HuH-7 (cell line): Measurements from ENCODE around the gene DMPK.
"Not testable (repeated sequence)": the region's sequence is repeated elsewhere in the genome, so short reads cannot be mapped to it uniquely, and the experiment has no call there.

Source experiments
- DNase-seq: peaks from one replicate; pipeline ENCODE4 v3.0.0; 2011; ENCODE audit warnings: low spot score

Gene DMPK

DNA sequence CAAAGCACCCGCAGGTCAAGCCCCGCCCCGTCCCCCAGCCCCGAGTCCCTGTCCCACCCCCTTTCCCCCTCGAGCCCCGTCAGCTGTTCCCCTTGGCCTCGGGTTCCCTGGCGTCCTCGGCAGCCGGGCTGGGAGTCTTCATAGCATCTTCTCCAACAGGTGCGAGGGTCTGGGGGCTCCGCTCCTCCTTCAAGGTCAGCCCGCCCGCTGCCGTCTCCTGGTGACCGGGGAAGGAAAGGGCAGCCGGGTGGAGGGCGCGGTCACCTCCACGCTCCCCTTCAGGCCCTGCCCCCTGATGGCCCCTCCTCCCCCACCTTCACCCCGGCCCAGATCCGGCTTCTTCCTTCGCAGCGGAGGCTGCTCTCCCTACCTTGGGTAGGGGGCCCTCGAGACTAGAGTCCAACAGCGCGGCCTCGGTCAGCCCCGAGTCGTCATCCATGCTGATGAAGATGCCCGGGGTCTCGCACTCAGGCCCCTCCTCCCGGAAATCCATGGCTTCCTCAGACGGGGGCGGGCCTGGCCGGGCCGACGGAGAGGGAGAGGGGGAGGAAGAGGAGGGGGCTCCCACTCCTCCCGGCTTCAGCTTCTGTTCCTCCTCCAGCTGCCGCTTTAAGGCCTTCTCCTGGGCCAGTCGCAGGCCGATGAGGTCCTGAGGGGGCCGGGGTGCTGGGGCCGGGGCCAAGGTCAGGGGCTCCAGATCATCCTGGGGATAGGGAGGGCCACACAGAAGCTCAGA lies 33.4 kb upstream of the DMPK start:
- DNase-seq: no peak

DNA sequence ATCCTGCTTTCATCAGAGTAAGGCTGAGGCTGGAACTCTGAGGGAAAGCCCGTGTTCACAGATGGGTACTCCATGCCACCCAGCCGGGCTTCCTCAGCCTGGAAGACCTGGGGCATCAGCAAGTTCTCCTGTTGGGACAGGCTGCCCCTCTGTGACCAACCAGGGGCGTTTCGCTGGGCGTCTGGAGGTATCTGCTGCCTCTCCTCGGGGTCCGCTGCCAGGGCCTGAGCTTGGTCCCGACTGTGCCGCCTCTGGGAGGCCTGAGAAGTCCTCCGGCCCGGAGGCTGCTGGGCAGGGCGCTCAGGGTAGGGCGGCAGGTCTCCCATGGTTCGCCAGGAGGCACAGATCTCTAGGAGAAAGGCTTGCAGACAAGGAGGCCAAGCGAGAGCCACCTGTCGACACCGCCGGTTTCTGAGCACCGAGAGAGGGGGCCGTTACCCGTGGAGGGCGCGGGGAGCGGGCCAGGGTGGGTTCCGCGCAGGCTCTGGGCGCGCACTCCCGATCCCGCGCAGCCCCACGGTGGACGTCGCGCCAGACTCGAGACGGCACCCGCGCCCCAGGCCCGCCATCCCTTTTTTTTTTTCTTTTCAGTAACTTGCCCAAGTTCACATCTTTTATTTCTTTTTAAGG lies 32.7 kb upstream of the DMPK start, which contains the start of gene RSPH6A:
Gene RSPH6A, minus strand, starts transcription at position 458 of the 630 bp plus-strand sequence. Its CDS starts 132 bp downstream, at position 326.
- DNase-seq: no peak

DNA sequence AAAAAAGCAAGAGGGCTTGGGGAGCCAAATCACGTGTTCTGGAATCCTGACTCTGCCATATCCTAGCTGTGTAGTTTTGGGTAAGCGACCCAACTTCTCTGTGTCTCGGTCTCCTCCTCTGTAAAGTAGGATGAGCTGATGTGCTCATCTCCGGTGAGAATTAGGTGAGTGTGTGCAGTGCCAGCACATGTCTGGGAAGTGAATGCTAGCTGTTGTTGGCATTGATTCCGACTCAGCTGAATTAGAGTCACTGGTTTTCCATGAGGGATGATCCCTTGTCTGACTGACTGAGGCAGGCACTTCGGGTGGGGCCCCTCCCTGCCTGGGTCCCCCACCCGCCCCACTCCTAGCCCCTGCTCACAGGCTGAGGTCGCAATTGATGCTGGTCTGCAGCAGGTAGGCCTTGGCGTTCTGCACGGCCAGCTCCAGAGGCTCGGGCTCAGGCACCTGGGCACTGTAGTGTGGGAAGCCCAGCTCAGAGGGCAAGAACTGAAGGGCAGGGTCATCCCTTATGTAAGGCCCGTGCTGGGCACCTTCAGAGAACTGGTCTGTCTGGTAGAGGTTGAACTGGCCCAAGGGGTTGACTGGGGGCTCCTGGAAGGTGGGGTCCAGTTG lies 32.0 kb upstream of the DMPK start:
- no peak for DNase-seq

DNA sequence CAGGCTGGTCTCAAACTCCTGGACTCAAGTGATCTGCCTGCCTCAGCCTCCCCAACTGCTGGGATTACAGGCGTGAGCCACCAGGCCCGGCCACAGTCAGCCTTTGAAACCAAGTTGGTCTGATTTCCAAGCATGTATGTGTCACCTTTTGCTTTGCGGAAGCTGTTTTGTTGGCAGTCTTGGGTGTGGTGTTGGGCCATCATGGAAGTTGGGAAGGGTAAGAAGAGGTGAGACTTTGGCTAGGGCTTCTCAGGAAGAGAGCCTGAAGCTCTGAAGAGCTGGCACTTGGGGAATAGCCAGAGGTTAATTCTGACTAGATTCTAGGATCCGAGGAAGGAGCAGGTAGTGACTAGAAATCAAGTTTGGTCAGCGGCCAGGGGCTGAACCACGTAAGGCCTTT lies 30.0 kb upstream of the DMPK start:
- DNase-seq: no peak

DNA sequence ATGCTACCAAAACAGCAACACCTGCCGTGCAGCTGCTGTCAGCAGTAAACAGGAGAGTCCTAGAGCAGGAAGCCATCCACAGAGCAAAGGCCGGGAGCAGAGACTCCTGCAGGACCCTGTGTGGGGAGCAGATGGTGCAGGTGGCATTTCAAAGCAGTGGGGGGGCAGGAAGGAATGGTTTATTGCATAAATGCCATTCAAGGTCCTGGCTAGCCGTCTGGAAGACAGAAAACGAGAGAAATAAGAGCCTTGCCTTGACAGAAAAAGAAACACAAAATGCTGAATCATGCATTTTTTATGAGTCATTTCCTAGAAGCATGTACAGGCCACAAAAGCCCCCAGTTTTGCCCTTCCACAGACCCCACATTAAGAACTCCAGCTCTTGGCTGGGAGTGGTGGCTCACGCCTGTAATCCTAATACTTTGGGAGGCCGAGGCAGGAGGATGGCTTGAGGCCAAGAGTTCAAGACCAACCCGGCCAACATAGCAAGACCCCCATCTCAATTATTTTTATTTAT lies 27.4 kb upstream of the DMPK start:
- no peak for DNase-seq

DNA sequence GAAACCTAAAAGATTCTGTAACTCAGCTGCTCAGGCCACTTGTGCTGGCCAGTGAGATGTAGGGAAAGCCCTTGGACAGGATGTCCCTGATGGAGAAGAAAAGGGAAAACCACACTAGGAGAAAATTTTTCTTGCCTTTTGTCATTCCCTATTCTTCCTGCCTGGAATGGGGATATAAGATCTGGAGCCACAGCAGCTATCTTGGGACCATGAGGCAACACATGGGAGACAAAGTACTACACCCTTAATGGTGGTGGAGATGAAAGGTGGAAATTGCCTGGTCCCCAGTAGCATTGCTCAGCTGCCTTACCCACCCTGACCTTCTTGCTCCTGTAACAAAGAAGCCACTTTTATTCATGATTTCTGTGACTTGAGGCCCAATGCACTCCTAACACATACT lies 23.4 kb upstream of the DMPK start:
- no peak for DNase-seq

DNA sequence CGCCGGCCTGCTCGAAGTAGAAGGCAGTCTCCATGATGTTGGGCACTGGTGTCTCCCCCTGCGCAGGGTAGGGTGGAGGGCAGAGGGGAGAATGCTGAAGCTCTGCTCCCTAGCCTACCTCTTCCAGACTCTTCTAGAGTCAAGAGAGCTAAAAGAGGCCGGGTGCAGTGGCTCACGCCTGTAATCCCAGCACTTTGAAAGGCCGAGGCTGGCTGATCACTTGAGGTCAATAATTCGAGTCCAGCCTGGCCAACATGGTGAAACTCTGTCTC lies 22.6 kb upstream of the DMPK start:
- DNase-seq: no peak

DNA sequence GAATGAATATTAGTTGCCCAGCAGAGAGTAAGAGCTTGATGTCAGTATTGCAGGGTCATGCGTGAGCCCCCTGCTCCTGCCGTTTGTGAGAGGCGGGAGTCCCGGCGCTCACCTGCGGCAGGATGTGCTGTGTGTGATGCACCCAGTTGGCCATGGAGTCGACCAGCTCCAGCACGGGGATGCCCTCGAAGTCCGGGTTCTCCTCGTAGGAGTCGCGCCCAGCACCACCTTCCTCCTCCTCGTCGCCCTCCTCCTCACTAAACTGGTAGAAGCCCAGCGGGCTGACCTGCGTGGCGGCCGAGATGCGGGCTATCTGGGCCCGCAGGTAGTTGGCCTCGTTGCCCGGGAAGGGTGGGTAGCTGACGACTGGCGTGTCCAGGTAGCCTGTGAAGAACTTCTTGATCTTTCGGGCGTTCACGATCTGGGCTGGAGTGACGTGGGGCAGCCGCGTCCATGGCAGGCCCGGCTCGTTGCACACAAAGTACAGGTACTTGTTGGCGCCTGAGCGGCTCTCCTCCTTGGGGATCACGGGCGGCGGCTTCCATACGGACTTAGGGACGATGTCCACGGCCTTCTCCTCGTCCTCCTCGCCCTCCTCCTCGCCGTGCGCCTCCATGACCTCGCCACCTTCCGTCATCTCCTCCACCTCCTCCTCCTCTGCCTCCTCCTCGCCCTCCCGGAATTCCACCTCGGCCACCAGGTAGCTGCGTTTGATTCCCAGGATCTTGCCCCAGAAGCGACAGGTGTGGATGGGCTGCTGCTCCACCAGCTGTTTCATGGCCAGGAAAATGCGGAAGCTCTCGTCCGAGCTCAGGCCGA lies 22.1 kb upstream of the DMPK start:
- DNase-seq: no peak

DNA sequence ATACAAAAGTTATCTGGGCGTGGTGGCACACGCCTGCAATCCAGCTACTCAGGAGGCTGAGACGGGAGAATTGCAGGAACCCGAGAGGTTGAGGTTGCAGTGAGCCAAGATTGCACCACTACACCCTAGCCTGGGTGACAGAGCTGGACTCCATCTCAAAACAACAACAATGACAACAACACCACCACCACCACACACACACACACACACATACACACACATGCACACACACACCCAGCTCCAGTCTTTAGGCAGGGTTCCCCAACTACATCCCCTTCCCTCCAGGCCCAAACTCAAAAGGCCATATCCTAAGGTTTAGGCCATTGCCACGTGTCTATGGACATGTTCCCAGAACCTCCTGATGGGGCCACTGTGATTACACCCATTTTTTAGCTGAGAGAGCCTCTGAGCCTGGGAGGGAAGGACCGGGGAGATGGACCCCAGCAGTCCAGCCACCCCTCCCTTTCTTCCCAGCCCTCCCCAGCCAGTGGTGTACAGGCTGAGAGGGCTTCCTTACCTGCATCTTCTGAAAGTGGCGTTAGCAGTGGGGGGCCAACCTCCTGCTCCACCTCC lies 19.4 kb upstream of the DMPK start:
- no peak for DNase-seq

DNA sequence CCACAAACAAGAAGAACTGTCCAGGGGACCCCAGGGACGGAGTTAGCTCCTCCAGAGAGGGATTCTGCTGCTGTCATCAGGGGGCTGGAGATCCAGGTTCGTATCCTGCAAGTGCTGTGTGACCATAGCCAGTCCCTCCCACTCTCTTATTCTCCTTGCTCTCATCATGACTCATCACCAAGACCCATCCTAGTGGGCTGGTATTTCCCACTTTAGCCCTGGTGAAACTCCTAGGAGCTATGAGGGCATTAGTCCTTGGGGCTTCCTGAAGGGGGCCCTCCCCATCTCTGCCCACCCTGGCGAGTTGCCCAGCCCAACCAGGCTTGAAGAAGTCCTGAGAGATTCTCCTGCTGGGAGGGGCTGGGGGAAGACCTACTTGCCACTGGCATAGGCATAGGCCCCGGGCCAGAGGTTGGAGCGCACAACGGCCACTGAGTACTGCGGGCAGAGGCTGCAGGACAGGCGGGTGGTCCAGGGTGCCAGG lies 17.8 kb upstream of the DMPK start:
- no peak for DNase-seq

DNA sequence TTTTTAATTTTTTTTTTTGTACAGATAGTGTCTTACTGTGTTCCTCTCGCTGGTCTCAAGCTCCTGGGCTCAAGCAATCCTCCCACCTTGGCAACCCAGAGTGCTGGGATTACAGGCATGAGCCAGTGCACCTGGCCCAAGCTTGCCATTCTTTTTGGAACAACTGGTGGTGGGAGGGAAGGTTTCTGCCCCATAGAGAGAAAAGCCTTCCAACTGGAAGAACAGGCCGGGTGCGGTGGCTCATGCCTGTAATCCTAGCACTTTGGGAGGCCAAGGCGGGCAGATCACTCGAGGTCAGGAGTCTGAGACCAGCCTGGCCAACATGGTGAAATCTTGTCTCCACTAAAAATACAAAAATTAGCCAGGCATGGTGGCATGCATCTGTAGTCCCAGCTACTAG lies 17.3 kb upstream of the DMPK start:
- DNase-seq: not testable (repeated sequence)

DNA sequence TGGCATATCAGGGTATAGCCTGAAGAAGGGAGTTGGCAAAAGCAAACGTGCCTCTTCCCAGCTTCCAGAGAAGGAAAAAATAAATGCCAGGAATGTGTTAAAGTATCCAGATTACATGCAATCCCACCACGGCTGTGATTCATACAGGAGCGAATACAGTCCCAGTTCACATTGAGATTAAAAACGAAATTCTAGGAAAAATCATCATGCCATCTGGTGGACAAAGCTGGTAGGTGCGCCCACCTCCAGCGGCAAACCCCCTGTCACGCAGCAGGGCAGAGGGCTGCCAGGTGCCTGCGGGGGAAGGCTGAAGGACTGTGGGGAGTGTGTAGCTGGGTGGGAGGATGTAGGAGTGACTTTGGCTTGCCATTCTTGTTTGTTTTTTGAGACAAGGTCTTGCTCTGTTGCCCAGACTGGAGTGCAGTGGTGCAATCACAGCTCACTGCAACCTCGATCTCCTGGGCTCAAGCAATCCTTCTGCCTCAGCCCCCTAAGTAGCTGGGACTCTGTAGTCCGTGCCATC lies 16.8 kb upstream of the DMPK start:
- peak; percentile 82 for DNase-seq

DNA sequence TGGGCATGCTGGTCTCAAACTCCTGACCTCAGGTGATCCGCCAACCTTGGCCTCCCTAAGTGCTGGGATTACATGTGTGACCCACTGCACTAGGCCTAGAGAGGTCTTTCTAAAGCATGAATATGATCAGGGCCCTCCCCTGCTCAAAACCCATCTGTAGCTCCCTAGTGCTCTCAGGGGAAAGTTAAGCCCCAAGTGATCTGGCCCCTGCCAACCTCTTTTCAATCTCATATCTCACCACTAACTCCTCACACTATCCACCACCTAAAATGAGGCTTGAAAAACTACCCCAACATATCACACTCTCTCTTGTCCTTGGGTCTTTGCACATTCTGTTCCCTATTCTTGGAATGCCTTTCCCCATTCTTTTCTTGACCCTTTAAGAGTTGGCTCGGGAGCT lies 12.3 kb upstream of the DMPK start:
- no peak for DNase-seq

DNA sequence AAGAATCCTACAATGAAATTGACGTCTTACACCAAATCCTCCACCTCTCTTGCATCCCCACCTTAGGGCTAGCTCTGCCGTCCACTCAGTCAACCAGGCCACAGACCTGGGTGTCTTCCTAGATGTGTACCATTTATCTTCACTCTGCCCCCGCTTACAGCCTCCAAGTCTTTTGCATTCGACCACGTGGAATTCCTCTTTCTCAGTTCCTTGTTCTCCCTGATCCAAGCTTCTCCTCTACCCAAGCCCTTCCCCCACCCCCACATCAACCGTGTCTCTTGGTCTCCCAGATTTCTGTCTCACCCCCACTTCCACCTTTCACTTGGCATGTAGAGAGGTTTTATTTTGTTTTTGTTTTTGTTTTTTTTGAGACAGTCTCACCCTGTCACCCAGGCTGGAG lies 11.6 kb upstream of the DMPK start:
- no peak for DNase-seq

DNA sequence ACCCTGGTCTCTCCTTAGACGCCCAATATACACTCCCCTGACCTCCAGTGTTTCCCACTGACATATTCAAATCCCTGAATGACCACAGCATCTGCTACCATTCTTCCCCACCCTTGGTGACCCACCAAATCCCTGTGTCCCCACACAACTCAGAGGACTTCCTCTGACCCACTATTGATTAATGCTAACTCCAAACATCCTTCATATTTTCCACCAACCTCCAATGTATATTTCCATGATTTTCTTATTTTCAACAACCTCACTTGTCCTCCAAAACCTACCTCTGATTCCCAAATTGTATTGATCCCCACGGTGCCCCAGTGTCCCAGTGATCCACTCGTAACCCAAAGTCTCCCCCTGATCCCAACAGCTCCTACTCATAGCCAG lies 10.9 kb upstream of the DMPK start:
- DNase-seq: no peak

DNA sequence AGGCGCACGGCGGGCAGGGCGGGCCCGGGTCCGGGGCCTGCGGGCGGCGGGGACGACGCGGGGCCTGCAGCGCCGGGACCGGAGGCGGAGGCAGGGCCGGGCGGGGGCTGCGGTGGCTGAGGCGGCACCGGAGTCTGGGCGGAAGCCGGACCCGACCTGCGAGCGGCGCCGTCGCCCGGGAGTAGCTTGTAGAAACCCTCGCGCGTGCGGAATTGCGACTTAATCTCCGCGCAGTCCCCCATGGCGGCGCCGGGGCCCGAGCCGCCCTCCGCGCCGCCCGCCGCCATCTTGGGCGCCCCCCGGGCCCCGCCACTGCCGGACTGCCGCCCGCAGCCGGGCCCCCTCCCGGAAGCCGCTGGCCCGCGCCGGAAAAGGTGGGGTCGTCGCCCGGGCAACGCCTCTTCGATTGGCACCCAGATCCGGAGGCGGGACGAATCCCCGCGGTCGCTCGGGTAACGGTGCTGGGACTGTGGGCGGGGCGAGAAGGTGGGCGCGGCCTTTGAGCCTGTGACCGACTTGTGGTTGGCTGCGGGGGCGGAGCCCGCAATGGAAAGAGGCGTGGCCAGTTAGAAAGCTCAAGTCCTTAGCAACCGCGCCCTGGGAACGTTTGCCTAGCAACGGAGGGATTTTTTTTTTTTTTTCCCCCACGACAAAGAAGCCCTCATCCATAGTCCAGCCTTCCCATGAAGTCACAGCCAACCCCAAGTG lies 10.3 kb upstream of the DMPK start, which contains the start of gene DMWD:
Gene DMWD, minus strand, starts transcription at position 376 of the 708 bp plus-strand sequence. Its CDS starts 89 bp downstream, at position 287.
- DNase-seq: peak; percentile 96

DNA sequence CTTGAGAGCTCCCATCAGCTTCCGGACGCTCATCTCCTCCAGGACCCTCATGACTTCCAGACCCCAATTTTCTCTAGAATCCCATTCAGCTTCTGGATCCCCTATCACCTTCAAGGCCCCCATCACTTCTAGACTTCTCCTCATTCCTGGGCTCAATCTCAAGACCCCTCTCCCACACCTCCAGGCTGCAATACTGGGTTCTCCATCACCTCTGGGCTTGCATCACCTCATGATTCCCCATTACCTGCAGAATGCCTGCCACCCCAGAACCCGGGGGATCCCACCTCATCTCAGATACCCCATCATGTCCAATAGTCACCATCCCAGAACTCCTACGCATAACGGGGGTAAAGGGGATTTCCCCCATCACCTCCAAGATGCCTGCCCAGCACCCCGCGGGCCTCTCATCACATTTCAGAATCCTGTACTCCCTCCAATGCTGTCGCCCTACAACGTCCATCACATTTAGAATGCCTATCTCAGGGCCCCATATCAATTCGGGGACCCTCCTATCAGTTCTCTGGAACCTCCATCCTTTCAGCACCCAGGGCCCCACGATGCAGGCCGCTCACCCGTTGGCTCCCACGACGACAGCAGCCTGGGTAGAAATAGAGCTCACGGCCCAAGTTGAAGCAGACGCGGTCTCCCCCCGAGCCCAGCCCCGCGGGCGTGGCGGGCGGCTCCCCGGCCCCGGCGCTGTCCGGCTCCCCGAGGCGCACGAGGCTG lies 9.6 kb upstream of the DMPK start:
- DNase-seq: no peak

DNA sequence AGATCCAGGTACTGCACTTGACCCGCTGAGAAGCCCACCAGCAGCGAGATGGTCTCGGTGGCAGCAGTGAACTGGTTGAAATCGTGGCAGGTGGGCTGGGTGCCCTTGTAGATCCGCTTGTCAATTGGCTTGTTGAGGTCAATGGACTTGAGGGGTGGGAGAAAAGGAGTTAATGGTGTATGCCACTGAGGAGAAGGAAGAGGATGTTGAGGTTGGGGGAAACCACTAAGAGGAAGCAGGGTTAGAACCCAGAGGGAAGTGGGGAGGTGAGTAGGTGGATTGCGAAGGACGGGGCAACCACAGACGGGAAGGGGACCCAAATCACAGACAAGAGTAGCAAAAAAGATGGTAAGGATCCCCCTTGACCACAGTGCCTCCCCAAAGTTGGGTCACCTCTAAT lies 8.7 kb upstream of the DMPK start:
- no peak for DNase-seq

DNA sequence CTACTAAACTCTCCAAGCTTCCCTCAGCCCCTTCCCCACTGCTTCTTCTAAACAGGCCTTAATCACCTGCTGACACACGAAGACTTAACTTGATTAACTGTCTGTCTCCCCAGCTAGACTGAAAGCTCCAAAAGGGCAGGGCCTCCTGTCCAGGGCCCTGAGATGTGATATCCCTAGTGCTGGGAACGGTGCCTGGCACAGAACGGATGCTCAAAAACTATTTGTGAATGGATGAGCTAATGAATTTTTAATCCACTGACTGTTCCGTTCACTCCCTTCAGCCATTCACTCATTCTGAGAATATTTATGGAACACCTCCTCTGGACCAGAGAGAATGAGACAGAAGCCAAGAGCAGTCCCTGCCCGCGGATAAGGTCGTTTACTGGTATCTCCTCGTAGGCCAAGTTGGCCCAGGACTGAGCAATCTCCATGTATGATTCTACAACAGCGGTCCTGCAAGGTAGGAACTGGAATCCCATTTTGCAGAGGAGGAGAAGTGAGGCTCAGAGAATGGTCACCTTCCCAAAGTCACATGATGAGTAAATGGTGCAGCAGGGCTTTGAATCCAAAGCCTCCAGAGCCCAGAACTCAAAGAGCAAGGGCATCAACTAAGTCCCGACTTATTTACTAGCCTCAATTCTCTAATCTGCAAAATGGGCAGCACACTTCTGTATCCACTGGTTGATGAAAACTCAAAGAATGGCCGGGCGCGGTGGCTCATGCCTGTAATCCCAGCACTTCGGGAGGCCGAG lies 6.9 kb upstream of the DMPK start:
- no peak for DNase-seq

DNA sequence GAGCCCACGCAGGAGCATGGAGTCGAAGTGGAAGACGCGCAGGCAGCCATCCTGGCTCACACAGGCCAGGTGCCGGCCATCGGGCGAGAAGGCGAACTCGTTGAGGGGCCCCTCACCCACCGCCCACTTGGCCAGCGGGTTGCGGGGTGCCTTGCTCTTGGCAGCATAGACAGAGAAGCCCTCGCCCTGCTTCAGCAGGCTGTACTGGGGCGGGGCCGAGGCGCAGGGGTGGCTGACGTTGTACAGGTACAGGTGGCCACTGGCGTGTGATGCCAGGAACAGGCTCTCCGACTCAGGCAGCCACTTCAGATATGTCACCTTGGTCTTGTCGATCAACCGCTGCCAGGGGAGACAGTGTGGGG lies 4.2 kb upstream of the DMPK start:
- no peak for DNase-seq
